PC-3 (cell line): ENCODE results near the gene GMEB2. TPM values are rescaled to one million over a fixed set of nuclear protein-coding genes. Genes with fewer than 3 reads are reported as not detected.

Experiments
- ATAC-seq: fragments of 200-7000 bp; cut with Tn5 transposase; 2 replicates; pipeline ENCODE4 v1.9.1; 2020; ENCODE audit warnings: mild to moderate bottlenecking, moderate library complexity
- BruUV-seq: library from RNA; stranded (reverse); fragments of 400-500 nt; replicated peaks from 2 replicates; lab custom pipeline; 2021; lab: Mats Ljungman, UMichigan
- CTCF ChIA-PET: fragments of 300-600 bp; sonication (Branson Sonifier 250); formaldehyde crosslinking; loops from one replicate; lab custom pipeline; 2022; ENCODE audit warnings: antibody characterized with exemption; lab: Charles Lee
- POLR2A ChIA-PET: fragments of 300-600 bp; sonication (Branson Sonifier 250); formaldehyde crosslinking; loops from one replicate; lab custom pipeline; 2022; ENCODE audit warnings: antibody characterized with exemption; ENCODE audit not compliant: unreplicated experiment; lab: Charles Lee
- DNase-seq: peaks from one replicate; pipeline ENCODE4 v3.0.0-alpha.2; 2015
- H2AFZ ChIP-seq: fragments of 300-600 bp; sonication (generic); 2 replicates; pipeline ENCODE4 v1.6.0; 2016; ENCODE audit warnings: antibody characterized with exemption, low read length
- H3F3A ChIP-seq: fragments of 300-600 bp; sonication (generic); one replicate; pipeline ENCODE4 v1.6.0; 2017; ENCODE audit warnings: antibody characterized with exemption, low read length, control low read depth, mild to moderate bottlenecking; ENCODE audit not compliant: unreplicated experiment
- H3K27ac ChIP-seq: fragments of 300-600 bp; sonication (generic); 2 replicates; pipeline ENCODE4 v1.5.1; 2016; ENCODE audit warnings: mild to moderate bottlenecking, low read length
- H3K27me3 ChIP-seq: fragments of 300-600 bp; sonication (generic); 2 replicates; pipeline ENCODE4 v1.6.1; 2016; ENCODE audit warnings: low read length, mixed read lengths
- H3K36me3 ChIP-seq: fragments of 300-600 bp; sonication (generic); 2 replicates; pipeline ENCODE4 v1.6.1; 2016; ENCODE audit warnings: low read depth, mixed run types, low read length, mixed read lengths
- H3K4me1 ChIP-seq: fragments of 300-600 bp; sonication (generic); 2 replicates; pipeline ENCODE4 v1.5.1; 2016; ENCODE audit warnings: low read length; ENCODE audit not compliant: insufficient read depth
- H3K4me2 ChIP-seq: fragments of 300-600 bp; sonication (generic); 2 replicates; pipeline ENCODE4 v1.6.0; 2016; ENCODE audit warnings: low read length
- H3K4me3 ChIP-seq: fragments of 300-600 bp; sonication (generic); 2 replicates; pipeline ENCODE4 v1.5.1; 2016; ENCODE audit warnings: mild to moderate bottlenecking, low read length, mixed read lengths
- H3K79me2 ChIP-seq: fragments of 300-600 bp; sonication (generic); 2 replicates; pipeline ENCODE4 v1.6.1; 2017; ENCODE audit warnings: low read length, mixed read lengths
- H3K9ac ChIP-seq: fragments of 300-600 bp; sonication (generic); 2 replicates; pipeline ENCODE4 v1.6.0; 2016; ENCODE audit warnings: mild to moderate bottlenecking, low read length
- H3K9me2 ChIP-seq: fragments of 300-600 bp; sonication (generic); replicated peaks from 2 replicates; pipeline ENCODE4 v1.6.1; 2016; ENCODE audit warnings: mixed run types, low read length, mixed read lengths
- H3K9me3 ChIP-seq: fragments of 300-600 bp; sonication (generic); 2 replicates; pipeline ENCODE4 v1.6.1; 2016; ENCODE audit warnings: low read length, mixed read lengths
- H4K20me1 ChIP-seq: fragments of 300-600 bp; sonication (generic); 2 replicates; pipeline ENCODE4 v1.6.1; 2016; ENCODE audit warnings: low read length, mixed read lengths
- CTCF ChIP-seq: fragments of 300-600 bp; sonication (generic); conservative IDR thresholded peaks from 2 replicates; pipeline ENCODE4 v1.5.1; 2017; ENCODE audit warnings: antibody characterized with exemption, low read depth, mild to moderate bottlenecking, low read length
- EZH2 ChIP-seq: fragments of 300-600 bp; sonication (generic); IDR thresholded peaks from one replicate; pipeline ENCODE4 v1.6.1; 2017; ENCODE audit warnings: antibody characterized with exemption, mild to moderate bottlenecking, low read length; ENCODE audit not compliant: unreplicated experiment
- EZH2phosphoT487 ChIP-seq: fragments of 300-600 bp; sonication (generic); IDR thresholded peaks from 2 replicates; pipeline ENCODE4 v1.6.1; 2018; ENCODE audit warnings: mild to moderate bottlenecking, antibody characterized with exemption, low read length, borderline replicate concordance
- intact Hi-C: fragments of 100-400 bp; cut with micrococcal nuclease; formaldehyde crosslinking; loops from 2 replicates; pipeline ENCODE4 v1.9.0; 2023
- total RNA-seq: library from RNA; depleted of rRNA; stranded (reverse); fragments of >200 nt; gene quantifications from 2 replicates; pipeline ENCODE4 v1.2.3, GENCODE V29; 2014

Gene GMEB2
- total RNA-seq, 1 experiment from 2014 or later = 13.7 TPM

- no peaks in the 10 kb centered on the region for H3K9me3 ChIP-seq
- intact Hi-C loops = no loop called here
- TF ChIP-seq CTCF = no peak
- TF ChIP-seq EZH2 = no peak
- no peak for TF ChIP-seq EZH2phosphoT487
- ATAC-seq (no peak), DNase-seq (no peak)
- no peaks in the 10 kb centered on the region for H3K79me2 ChIP-seq
- H3K9ac ChIP-seq = no peak overlapping the region
- H3K4me1 ChIP-seq = no peaks in the 10 kb centered on the region
- no TSS peak for BruUV-seq
- H2AFZ ChIP-seq = no peak overlapping the region
- CTCF ChIA-PET = no interaction called here
- H3K27me3 ChIP-seq = no peaks in the 10 kb centered on the region
- no peak overlapping the region for H3K4me2 ChIP-seq
- H3F3A ChIP-seq = no peaks in the 10 kb centered on the region
- POLR2A ChIA-PET = no interaction called here
- H3K9me2 ChIP-seq = no peaks in the 10 kb centered on the region
- no peak overlapping the region for H3K4me3 ChIP-seq
- H4K20me1 ChIP-seq = no peaks in the 10 kb centered on the region
- no peak overlapping the region for H3K27ac ChIP-seq
- no peaks in the 10 kb centered on the region; the same call in none of the 2 replicates for H3K36me3 ChIP-seq
Measured at GRCh38 chr20:63591147-63591533, 35.8 kb downstream of the GMEB2 start.

DNA sequence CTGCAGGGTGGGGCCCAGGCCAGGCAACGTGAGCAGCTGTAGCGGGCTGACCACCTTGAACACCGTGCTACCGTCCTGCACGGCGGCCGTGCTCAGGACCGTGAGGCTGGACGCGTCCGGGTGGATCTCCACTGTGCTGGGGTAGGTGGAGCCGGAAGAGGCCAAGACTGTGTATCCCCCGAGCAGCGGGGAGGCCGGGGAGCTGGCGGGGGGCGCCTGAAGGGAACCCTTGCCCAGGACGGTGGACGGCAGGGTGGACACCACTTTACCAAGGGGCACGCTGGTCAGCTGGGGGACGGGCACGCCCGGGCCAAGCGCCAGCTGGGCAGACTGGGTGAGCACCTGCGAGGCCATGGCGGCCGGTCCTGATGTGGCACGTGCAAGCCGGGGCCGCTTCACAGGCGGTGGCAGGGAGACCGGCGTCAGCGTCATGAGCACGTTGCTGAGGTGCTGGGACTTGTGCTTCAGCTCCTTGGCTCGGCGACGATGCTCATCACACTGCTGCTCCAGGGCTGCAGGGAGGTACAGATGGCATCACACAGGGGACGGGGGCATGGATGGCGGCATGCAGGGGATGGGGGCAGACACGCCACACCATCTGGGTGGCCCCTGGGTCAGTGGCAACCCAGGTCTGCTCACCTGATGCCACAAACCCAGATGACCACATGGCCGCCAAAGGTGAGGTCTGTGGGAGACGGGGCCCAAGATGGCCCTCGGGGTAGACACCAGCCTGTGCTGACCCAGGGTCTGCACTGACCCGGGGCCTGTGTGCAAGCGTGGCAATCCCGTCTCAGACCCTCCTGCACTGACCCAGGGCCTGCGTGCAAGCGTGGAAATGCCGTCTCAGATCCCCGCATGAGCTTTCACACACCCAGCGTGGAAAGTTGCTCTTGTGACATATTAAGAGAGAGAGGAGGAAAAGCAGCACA lies 36.4 kb downstream of the GMEB2 start:
- intact Hi-C loops = no loop called here
- Histone ChIP-seq H2AFZ (no peak overlapping the region), H4K20me1 (no peaks in the 10 kb centered on the region), H3K9me2 (no peaks in the 10 kb centered on the region), H3K9ac (no peak overlapping the region), H3K4me3 (no peak overlapping the region), H3K9me3 (no peaks in the 10 kb centered on the region), H3K4me1 (no peaks in the 10 kb centered on the region), H3K27ac (no peak overlapping the region), H3K27me3 (no peaks in the 10 kb centered on the region), H3F3A (no peaks in the 10 kb centered on the region), H3K4me2 (no peak overlapping the region), H3K79me2 (no peaks in the 10 kb centered on the region), H3K36me3 (no peaks in the 10 kb centered on the region; the same call in none of the 2 replicates)
- ATAC-seq (no peak), DNase-seq (no peak)
- no TSS peak for BruUV-seq
- no peak for TF ChIP-seq EZH2
- ChIA-PET POLR2A (no interaction called here), CTCF (no interaction called here)

GRCh38 chr20:63589261-63590217 lies 37.4 kb downstream of the GMEB2 start:
- H3K4me1 ChIP-seq = no peaks in the 10 kb centered on the region
- no peaks in the 10 kb centered on the region; the same call in none of the 2 replicates for H3K36me3 ChIP-seq
- no peaks in the 10 kb centered on the region for H3K79me2 ChIP-seq
- H3K9me3 ChIP-seq = no peaks in the 10 kb centered on the region
- intact Hi-C loops = no loop called here
- no peak overlapping the region for H3K4me3 ChIP-seq
- no peak for DNase-seq
- no peak for ATAC-seq
- no peak overlapping the region for H3K9ac ChIP-seq
- no peak overlapping the region for H3K4me2 ChIP-seq
- no peaks in the 10 kb centered on the region for H3K9me2 ChIP-seq
- ChIA-PET POLR2A (no interaction called here), CTCF (no interaction called here)
- TF ChIP-seq CTCF (no peak), EZH2 (no peak), EZH2phosphoT487 (no peak)
- no peaks in the 10 kb centered on the region for H3K27me3 ChIP-seq
- H3F3A ChIP-seq = no peaks in the 10 kb centered on the region
- H3K27ac ChIP-seq = no peak overlapping the region
- H4K20me1 ChIP-seq = no peaks in the 10 kb centered on the region
- no peak overlapping the region for H2AFZ ChIP-seq
- no TSS peak for BruUV-seq
